ENCODE measurements around the gene ANO6. TPM values are rescaled to one million over a fixed set of nuclear protein-coding genes. Genes with fewer than 3 reads are reported as not detected.

ANO6 gene
- total RNA-seq, 1 experiment from 2014 or later = 51.4 TPM

DNA sequence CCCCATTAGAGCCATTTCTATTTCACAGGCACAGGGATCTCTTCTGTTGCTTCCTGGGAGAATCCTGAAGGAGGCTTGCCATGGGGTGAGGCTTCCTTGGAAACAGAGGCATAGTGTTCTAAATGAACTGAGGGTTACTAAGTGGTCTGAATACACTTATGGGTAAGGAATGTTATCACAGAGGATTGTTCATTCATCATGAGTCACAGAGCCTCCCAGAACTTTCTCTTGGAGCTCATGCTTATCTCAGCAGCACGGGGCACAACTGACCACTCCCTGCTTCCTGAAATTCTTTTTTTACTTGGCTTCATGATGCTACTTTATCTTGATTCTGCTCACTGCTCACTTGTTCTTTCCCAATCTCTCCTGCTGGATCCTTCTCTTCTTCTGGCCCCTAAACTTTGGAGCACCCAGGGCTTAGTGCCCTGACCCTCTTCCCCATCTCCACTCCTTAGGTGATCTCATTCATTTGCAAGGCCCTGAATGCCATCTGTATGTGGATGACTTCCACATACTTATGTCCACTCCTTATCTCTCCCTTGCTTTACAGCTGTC, 57.9 kb downstream of the ANO6 start:
- DNase-seq = peak; percentile 53 to 97
- H3K9me2 ChIP-seq (ENCODE audit: insufficient read depth) = no peaks in the 10 kb centered on the region
- H3K27me3 ChIP-seq (ENCODE audit: insufficient read depth, low read depth) = no peaks in the 10 kb centered on the region
- H3K9me3 ChIP-seq (ENCODE audit: insufficient read depth, low read depth) = peaks cover 6% of the 10 kb centered on the region; the same call in 1 of the 2 replicates
- peak overlapping the region; percentile 86 for H3K27ac ChIP-seq
- no peaks in the 10 kb centered on the region for H4K20me1 ChIP-seq (ENCODE audit: insufficient read depth)
- peaks cover 31% of the 10 kb centered on the region; the same call in 1 of the 2 replicates for H3F3A ChIP-seq (ENCODE audit: insufficient read depth, low read depth)
- BruUV-seq (replicated peaks) = no TSS peak
- peaks cover 29% of the 10 kb centered on the region for H3K36me3 ChIP-seq (ENCODE audit: low read depth)
- H3K4me1 ChIP-seq (replicated peaks; ENCODE audit: insufficient read depth) = peaks cover 49% of the 10 kb centered on the region
- peak overlapping the region; percentile 48 for H3K4me2 ChIP-seq
- ChIA-PET POLR2A (ENCODE audit: unreplicated experiment) (interaction anchor here (0.7 to 0.8 kb wide), 2 partner anchors 14 to 25 kb away, joined by 3 read pairs; no protein-coding TSS in a partner anchor), CTCF (no interaction called here)
- intact Hi-C loops (cut with micrococcal nuclease; ENCODE audit: unreplicated experiment) = loop anchor here (5.0 kb wide), 1 partner anchor 454 kb away; the partner anchor contains the start of gene ARID2
- H3K4me3 ChIP-seq = no peak overlapping the region
- H2AFZ ChIP-seq = no peak overlapping the region
- H3K79me2 ChIP-seq (ENCODE audit: low read depth) = peaks cover 89% of the 10 kb centered on the region
- TF ChIP-seq, protein P1, sequence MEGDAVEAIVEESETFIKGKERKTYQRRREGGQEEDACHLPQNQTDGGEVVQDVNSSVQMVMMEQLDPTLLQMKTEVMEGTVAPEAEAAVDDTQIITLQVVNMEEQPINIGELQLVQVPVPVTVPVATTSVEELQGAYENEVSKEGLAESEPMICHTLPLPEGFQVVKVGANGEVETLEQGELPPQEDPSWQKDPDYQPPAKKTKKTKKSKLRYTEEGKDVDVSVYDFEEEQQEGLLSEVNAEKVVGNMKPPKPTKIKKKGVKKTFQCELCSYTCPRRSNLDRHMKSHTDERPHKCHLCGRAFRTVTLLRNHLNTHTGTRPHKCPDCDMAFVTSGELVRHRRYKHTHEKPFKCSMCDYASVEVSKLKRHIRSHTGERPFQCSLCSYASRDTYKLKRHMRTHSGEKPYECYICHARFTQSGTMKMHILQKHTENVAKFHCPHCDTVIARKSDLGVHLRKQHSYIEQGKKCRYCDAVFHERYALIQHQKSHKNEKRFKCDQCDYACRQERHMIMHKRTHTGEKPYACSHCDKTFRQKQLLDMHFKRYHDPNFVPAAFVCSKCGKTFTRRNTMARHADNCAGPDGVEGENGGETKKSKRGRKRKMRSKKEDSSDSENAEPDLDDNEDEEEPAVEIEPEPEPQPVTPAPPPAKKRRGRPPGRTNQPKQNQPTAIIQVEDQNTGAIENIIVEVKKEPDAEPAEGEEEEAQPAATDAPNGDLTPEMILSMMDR (conservative IDR thresholded peaks at IDR 0.05) = no peak
- TF ChIP-seq EZH2 (IDR thresholded peaks at IDR 0.05; ENCODE audit: low read depth) = no peak

GRCh38 chr12:45276154-45276755, 60.4 kb downstream of the ANO6 start:
- Histone ChIP-seq H3K4me3 (no peak overlapping the region), H3K27me3 (ENCODE audit: insufficient read depth, low read depth) (no peaks in the 10 kb centered on the region), H4K20me1 (ENCODE audit: insufficient read depth) (no peaks in the 10 kb centered on the region), H3F3A (ENCODE audit: insufficient read depth, low read depth) (peaks cover 18% of the 10 kb centered on the region; the same call in 1 of the 2 replicates), H2AFZ (no peak overlapping the region), H3K9me3 (ENCODE audit: insufficient read depth, low read depth) (peaks cover 6% of the 10 kb centered on the region; the same call in 1 of the 2 replicates), H3K4me2 (no peak overlapping the region), H3K79me2 (ENCODE audit: low read depth) (peaks cover 92% of the 10 kb centered on the region), H3K27ac (no peak overlapping the region), H3K4me1 (replicated peaks; ENCODE audit: insufficient read depth) (peaks cover 28% of the 10 kb centered on the region), H3K36me3 (ENCODE audit: low read depth) (peaks cover 37% of the 10 kb centered on the region), H3K9me2 (ENCODE audit: insufficient read depth) (no peaks in the 10 kb centered on the region)
- ChIA-PET POLR2A (ENCODE audit: unreplicated experiment) (no interaction called here), CTCF (no interaction called here)
- no TSS peak for BruUV-seq (replicated peaks)
- no peak for DNase-seq
- TF ChIP-seq, protein P1 (conservative IDR thresholded peaks at IDR 0.05) = no peak
- TF ChIP-seq EZH2 (IDR thresholded peaks at IDR 0.05; ENCODE audit: low read depth) = no peak
- intact Hi-C loops (cut with micrococcal nuclease; ENCODE audit: unreplicated experiment) = no loop called here

DNA sequence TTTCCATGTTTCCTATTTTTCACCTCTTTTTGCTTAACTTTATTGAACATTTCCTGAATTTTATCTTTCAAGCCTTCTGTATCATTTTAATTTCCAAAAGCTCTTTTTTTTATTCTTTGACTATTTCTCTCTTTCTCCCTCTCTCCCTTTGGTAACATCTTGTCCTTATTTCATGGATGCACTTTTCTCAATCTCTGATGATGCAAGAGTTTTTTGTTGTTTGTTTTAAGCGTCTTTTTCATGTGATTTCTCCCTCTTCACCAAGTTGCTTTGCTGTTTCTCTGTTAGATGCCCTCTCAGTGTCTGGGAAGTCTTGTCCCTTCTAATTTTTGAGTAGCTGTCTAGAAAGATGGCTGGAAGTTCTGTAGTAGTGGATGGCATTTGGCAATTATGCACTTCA, 62.6 kb downstream of the ANO6 start:
- POLR2A ChIA-PET (ENCODE audit: unreplicated experiment) = interaction anchor here (0.6 kb wide), 2 partner anchors 19 to 1503 kb away, joined by 4 to 7 read pairs; no protein-coding TSS in a partner anchor
- intact Hi-C loops (cut with micrococcal nuclease; ENCODE audit: unreplicated experiment) = no loop called here
- DNase-seq = no peak
- H3K27me3 ChIP-seq (ENCODE audit: insufficient read depth, low read depth) = no peaks in the 10 kb centered on the region
- H2AFZ ChIP-seq = no peak overlapping the region
- H4K20me1 ChIP-seq (ENCODE audit: insufficient read depth) = no peaks in the 10 kb centered on the region
- H3K27ac ChIP-seq = no peak overlapping the region
- H3K4me3 ChIP-seq = no peak overlapping the region
- H3F3A ChIP-seq (ENCODE audit: insufficient read depth, low read depth) = peaks cover 17% of the 10 kb centered on the region; the same call in 1 of the 2 replicates
- CTCF ChIA-PET = no interaction called here
- BruUV-seq (replicated peaks) = no TSS peak
- H3K9me3 ChIP-seq (ENCODE audit: insufficient read depth, low read depth) = 0 out of 2 replicates have a peak, but pooled peaks cover 6% of the 10 kb centered on the region
- H3K79me2 ChIP-seq (ENCODE audit: low read depth) = peaks cover 89% of the 10 kb centered on the region
- no peaks in the 10 kb centered on the region for H3K9me2 ChIP-seq (ENCODE audit: insufficient read depth)
- TF ChIP-seq, protein P1 (conservative IDR thresholded peaks at IDR 0.05) = no peak
- TF ChIP-seq EZH2 (IDR thresholded peaks at IDR 0.05; ENCODE audit: low read depth) = no peak
- H3K4me2 ChIP-seq = no peak overlapping the region
- H3K4me1 ChIP-seq (replicated peaks; ENCODE audit: insufficient read depth) = peaks cover 30% of the 10 kb centered on the region
- H3K36me3 ChIP-seq (ENCODE audit: low read depth) = 0 out of 2 replicates have a peak, but pooled peaks cover 33% of the 10 kb centered on the region
